HL-60 (cell line): ENCODE results near the gene TULP1.

Source experiments
- GABPA ChIP-seq: IDR thresholded peaks from 2 replicates; pipeline ENCODE4 v1.6.1; 2012; ENCODE audit warnings: low read depth
- REST ChIP-seq: IDR thresholded peaks from 2 replicates; pipeline ENCODE4 v1.6.1; 2012; ENCODE audit warnings: low read depth; ENCODE audit not compliant: insufficient replicate concordance
- SPI1 ChIP-seq: IDR thresholded peaks from 2 replicates; pipeline ENCODE4 v1.6.1; 2012; ENCODE audit warnings: low read depth, mild to moderate bottlenecking, borderline replicate concordance
- TF ChIP-seq, protein P1 (sequence below): IDR thresholded peaks from one replicate; pipeline ENCODE4 v1.5.1; 2011; ENCODE audit warnings: low read length, control low read depth, inconsistent platforms; ENCODE audit not compliant: insufficient read depth

DNA sequence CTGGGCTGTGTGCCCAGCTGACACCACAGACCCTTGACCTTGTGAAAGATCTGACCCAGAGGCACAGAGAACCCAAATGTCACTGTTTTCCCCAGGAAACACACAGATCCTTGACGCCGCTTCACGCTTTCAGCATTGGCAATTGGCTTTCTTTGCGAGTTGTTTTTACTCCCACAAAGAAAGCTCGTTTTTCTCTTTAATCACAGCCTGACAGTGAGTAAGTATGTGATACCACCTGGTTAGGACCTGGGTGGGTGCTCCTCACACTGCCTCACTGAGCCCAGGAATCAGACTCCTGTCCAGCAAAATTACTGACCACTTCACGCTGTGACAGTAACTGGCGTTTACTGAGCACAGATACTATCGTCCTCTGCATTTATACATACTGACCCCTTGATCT, 31.5 kb downstream of the TULP1 start:
- TF ChIP-seq SPI1: no peak
- no peak for TF ChIP-seq GABPA
- TF ChIP-seq, protein P1, sequence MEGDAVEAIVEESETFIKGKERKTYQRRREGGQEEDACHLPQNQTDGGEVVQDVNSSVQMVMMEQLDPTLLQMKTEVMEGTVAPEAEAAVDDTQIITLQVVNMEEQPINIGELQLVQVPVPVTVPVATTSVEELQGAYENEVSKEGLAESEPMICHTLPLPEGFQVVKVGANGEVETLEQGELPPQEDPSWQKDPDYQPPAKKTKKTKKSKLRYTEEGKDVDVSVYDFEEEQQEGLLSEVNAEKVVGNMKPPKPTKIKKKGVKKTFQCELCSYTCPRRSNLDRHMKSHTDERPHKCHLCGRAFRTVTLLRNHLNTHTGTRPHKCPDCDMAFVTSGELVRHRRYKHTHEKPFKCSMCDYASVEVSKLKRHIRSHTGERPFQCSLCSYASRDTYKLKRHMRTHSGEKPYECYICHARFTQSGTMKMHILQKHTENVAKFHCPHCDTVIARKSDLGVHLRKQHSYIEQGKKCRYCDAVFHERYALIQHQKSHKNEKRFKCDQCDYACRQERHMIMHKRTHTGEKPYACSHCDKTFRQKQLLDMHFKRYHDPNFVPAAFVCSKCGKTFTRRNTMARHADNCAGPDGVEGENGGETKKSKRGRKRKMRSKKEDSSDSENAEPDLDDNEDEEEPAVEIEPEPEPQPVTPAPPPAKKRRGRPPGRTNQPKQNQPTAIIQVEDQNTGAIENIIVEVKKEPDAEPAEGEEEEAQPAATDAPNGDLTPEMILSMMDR: no peak
- no peak for TF ChIP-seq REST
